Common myeloid progenitor, CD34-positive (primary cell): ENCODE results near the gene UBQLN1.

Experiments
- CTCF ChIA-PET: fragments of 350-600 bp; sonication (Branson Sonifier 250); formaldehyde crosslinking; loops from one replicate; lab custom pipeline; 2021; ENCODE audit warnings: antibody characterized with exemption; lab: Charles Lee
- POLR2A ChIA-PET: fragments of 350-600 bp; sonication (Branson Sonifier 250); formaldehyde crosslinking; loops from one replicate; lab custom pipeline; 2021; ENCODE audit warnings: antibody characterized with exemption; lab: Charles Lee
- DNase-seq, 3 donors: peaks; one replicate each; pipeline versions ENCODE4 v3.0.0 to v3.0.0-alpha.2; 2013
- H3K27ac ChIP-seq, 2 experiments: 1 replicate in 1 of 2; 2 replicates in 1 of 2; pipeline ENCODE4 v1.7.0; 2013; ENCODE audit warnings: inconsistent platforms in 2 of 2, low read length in 2 of 2, mild to moderate bottlenecking in 2 of 2, low read depth in 1 of 2, moderate library complexity in 1 of 2; ENCODE audit not compliant: severe bottlenecking in 2 of 2, insufficient read depth in 1 of 2, poor library complexity in 1 of 2
- H3K27me3 ChIP-seq, 5 experiments: replicated peaks in 2 of 5; 1 replicate in 3 of 5; 2 replicates in 2 of 5; pipeline versions ENCODE4 v1.6.1 to v1.7.0; 2013; ENCODE audit warnings: low read length in 4 of 5, mild to moderate bottlenecking in 2 of 5, moderate library complexity in 2 of 5, inconsistent platforms in 1 of 5; ENCODE audit not compliant: insufficient read depth in 5 of 5, control insufficient read depth in 4 of 5
- H3K36me3 ChIP-seq, 4 experiments: 1 replicate in 2 of 4; 2 replicates in 2 of 4; pipeline versions ENCODE4 v1.6.1 to v1.7.0; 2013; ENCODE audit warnings: low read length in 3 of 4, control low read depth in 1 of 4, mild to moderate bottlenecking in 1 of 4; ENCODE audit not compliant: control insufficient read depth in 4 of 4, insufficient read depth in 4 of 4
- H3K4me1 ChIP-seq, 4 experiments: 1 replicate in 3 of 4; 2 replicates in 1 of 4; pipeline versions ENCODE4 v1.6.1 to v1.7.1; 2013; ENCODE audit warnings: low read length in 3 of 4, mild to moderate bottlenecking in 3 of 4, control low read depth in 1 of 4, inconsistent platforms in 1 of 4, moderate library complexity in 1 of 4; ENCODE audit not compliant: control insufficient read depth in 4 of 4, insufficient read depth in 4 of 4; ENCODE audit errors: control extremely low read depth in 1 of 4
- H3K4me3 ChIP-seq, 7 experiments: 1 replicate in 4 of 7; 2 replicates in 3 of 7; pipeline versions ENCODE4 v1.5.1 to v1.7.0; 2013; ENCODE audit warnings: mild to moderate bottlenecking in 7 of 7, low read length in 6 of 7, moderate library complexity in 6 of 7, inconsistent platforms in 2 of 7, low read depth in 2 of 7, control low read depth in 1 of 7; ENCODE audit not compliant: insufficient read depth in 4 of 7, control insufficient read depth in 1 of 7; ENCODE audit errors: extremely low read depth in 1 of 7
- H3K9me3 ChIP-seq, 5 experiments: 1 replicate in 4 of 5; 2 replicates in 1 of 5; pipeline versions ENCODE4 v1.6.1 to v1.7.1; 2013; ENCODE audit warnings: low read length in 4 of 5, mild to moderate bottlenecking in 2 of 5, inconsistent platforms in 1 of 5, low read depth in 1 of 5, moderate library complexity in 1 of 5; ENCODE audit not compliant: control insufficient read depth in 4 of 5, insufficient read depth in 2 of 5; ENCODE audit errors: control extremely low read depth in 1 of 5
- WGBS: methylation state at CpG from one replicate; pipeline ENCODE4 v1.1.5; 2013; ENCODE audit not compliant: insufficient coverage; 5-methylcytosine and 5-hydroxymethylcytosine counted together

UBQLN1 gene

GRCh38 chr9:83646500-83647239, 61.1 kb downstream of the UBQLN1 start:
- H3K27me3 ChIP-seq, result no peaks in the 10 kb centered on the region
- H3K4me3 ChIP-seq, result no peak overlapping the region
- H3K36me3 ChIP-seq, result peaks cover 5 to 16% (median 16%) of the 10 kb centered on the region in 4 experiments
- no peaks in the 10 kb centered on the region for H3K9me3 ChIP-seq
- peaks cover 0 to 2% (median 0%) of the 10 kb centered on the region in 4 experiments for H3K4me1 ChIP-seq
- no peak overlapping the region for H3K27ac ChIP-seq
- WGBS, result 99% methylated on average over 6 of the region's 8 CpGs
- CTCF ChIA-PET, result interaction anchor here (1.0 to 9.3 kb wide), 5 partner anchors 8 to 276 kb away, joined by 3 to 121 read pairs (median 52); partner anchors contain the start of gene IDNK
- no peak for DNase-seq
- POLR2A ChIA-PET, result no interaction called here

- H3K27ac ChIP-seq, result no peak overlapping the region
- H3K4me1 ChIP-seq, result peaks cover 0 to 2% (median 0%) of the 10 kb centered on the region in 4 experiments
- no peak overlapping the region for H3K4me3 ChIP-seq
- WGBS, result 90% methylated on average over 3 of the region's 4 CpGs
- no peaks in the 10 kb centered on the region for H3K27me3 ChIP-seq
- no peaks in the 10 kb centered on the region for H3K9me3 ChIP-seq
- peaks cover 2 to 10% (median 3%) of the 10 kb centered on the region in 4 experiments for H3K36me3 ChIP-seq
- DNase-seq, result no peak
- ChIA-PET POLR2A (no interaction called here), CTCF (interaction anchor here (2.0 to 9.3 kb wide), 2 partner anchors 14 to 22 kb away, joined by 7 to 121 read pairs; partner anchors contain the start of gene IDNK)
Observed at GRCh38 chr9:83642793-83643192, 65.0 kb downstream of the UBQLN1 start.

GRCh38 chr9:83639266-83639665, 68.5 kb downstream of the UBQLN1 start:
- no peak for DNase-seq
- ChIA-PET POLR2A (no interaction called here), CTCF (interaction anchor here (1.1 to 7.1 kb wide), 6 partner anchors 10 to 69 kb away, joined by 3 to 67 read pairs (median 14); partner anchors contain the start of genes IDNK and UBQLN1)
- H3K36me3 ChIP-seq, result peaks cover 0 to 2% (median 0%) of the 10 kb centered on the region in 4 experiments
- WGBS, result 100% methylated on average over 1 of the region's 1 CpG
- H3K9me3 ChIP-seq, result no peaks in the 10 kb centered on the region
- H3K27me3 ChIP-seq, result no peaks in the 10 kb centered on the region
- no peak overlapping the region for H3K4me3 ChIP-seq
- peaks cover 0 to 2% (median 0%) of the 10 kb centered on the region in 4 experiments for H3K4me1 ChIP-seq
- no peak overlapping the region for H3K27ac ChIP-seq

GRCh38 chr9:83637389-83637788, 70.4 kb downstream of the UBQLN1 start:
- WGBS, result no CpG with 5 or more reads among the region's 1 CpG

GRCh38 chr9:83636813-83637212, 70.9 kb downstream of the UBQLN1 start:
- H3K4me1 ChIP-seq, result no peaks in the 10 kb centered on the region
- H3K27ac ChIP-seq, result no peak overlapping the region
- no peak for DNase-seq
- no peaks in the 10 kb centered on the region for H3K9me3 ChIP-seq
- H3K4me3 ChIP-seq, result no peak overlapping the region
- no peaks in the 10 kb centered on the region for H3K36me3 ChIP-seq
- ChIA-PET CTCF (interaction anchor here (0.9 to 7.1 kb wide), 5 partner anchors 11 to 284 kb away, joined by 3 to 67 read pairs (median 4); partner anchors contain the start of gene IDNK), POLR2A (no interaction called here)
- H3K27me3 ChIP-seq, result no peaks in the 10 kb centered on the region

More at GRCh38 chr9:83637389-83637788, 70.4 kb downstream of the UBQLN1 start:
- no peaks in the 10 kb centered on the region for H3K36me3 ChIP-seq
- no peaks in the 10 kb centered on the region for H3K4me1 ChIP-seq
- ChIA-PET CTCF (interaction anchor here (0.9 to 7.1 kb wide), 5 partner anchors 11 to 283 kb away, joined by 3 to 67 read pairs (median 4); partner anchors contain the start of gene IDNK), POLR2A (no interaction called here)
- no peak for DNase-seq
- H3K4me3 ChIP-seq, result no peak overlapping the region
- H3K27me3 ChIP-seq, result no peaks in the 10 kb centered on the region
- H3K9me3 ChIP-seq, result no peaks in the 10 kb centered on the region
- no peak overlapping the region for H3K27ac ChIP-seq

GRCh38 chr9:83633676-83634075, 74.1 kb downstream of the UBQLN1 start:
- POLR2A ChIA-PET, result no interaction called here
- no peaks in the 10 kb centered on the region for H3K27me3 ChIP-seq
- CTCF ChIA-PET, result interaction anchor here (2.6 to 12.4 kb wide), 2 partner anchors 13 to 14 kb away, joined by 11 to 121 read pairs; no protein-coding TSS in a partner anchor
- peaks cover 5 to 14% (median 8%) of the 10 kb centered on the region in 4 experiments for H3K36me3 ChIP-seq
- no CpG with 5 or more reads among the region's 2 CpGs for WGBS
- no peaks in the 10 kb centered on the region for H3K4me1 ChIP-seq
- H3K4me3 ChIP-seq, result no peak overlapping the region
- no peaks in the 10 kb centered on the region for H3K9me3 ChIP-seq
- no peak for DNase-seq
- no peak overlapping the region for H3K27ac ChIP-seq

- Histone ChIP-seq H3K27ac (no peak overlapping the region), H3K4me3 (no peak overlapping the region), H3K27me3 (no peaks in the 10 kb centered on the region), H3K4me1 (peaks cover 0 to under 1% (median 0%) of the 10 kb centered on the region in 4 experiments), H3K36me3 (peaks cover 5 to 15% (median 8%) of the 10 kb centered on the region in 4 experiments), H3K9me3 (no peaks in the 10 kb centered on the region)
- POLR2A ChIA-PET, result no interaction called here
- no peak for DNase-seq
- CTCF ChIA-PET, result interaction anchor here (1.2 to 12.4 kb wide), 3 partner anchors 11 to 14 kb away, joined by 3 to 121 read pairs (median 11); partner anchors contain the start of gene IDNK
- no CpG with 5 or more reads among the region's 1 CpG for WGBS
Observed at GRCh38 chr9:83633255-83633654, 74.5 kb downstream of the UBQLN1 start.
